Esophagus squamous epithelium (tissue), 4 donors: Measurements from ENCODE around the gene DBET.
"Not testable (repeated sequence)": the region's sequence is repeated elsewhere in the genome, so short reads cannot be mapped to it uniquely, and the experiment has no call there.

Source experiments
- POLR2A ChIP-seq, 4 donors: fragments of 450-650 bp; IDR thresholded peaks; one replicate each; pipeline ENCODE4 v1.6.1; 2017; ENCODE audit warnings: antibody characterized with exemption in 4 of 4, mild to moderate bottlenecking in 4 of 4, moderate library complexity in 3 of 4
- TF ChIP-seq, protein P1 (sequence below), 6 experiments: fragments of 450-650 bp in 4 of 6; fragments of 200-600 bp in 2 of 6; sonication (generic) in 2 of 6; IDR thresholded peaks; one replicate each; pipeline ENCODE4 v1.5.1; 2016 to 2019; ENCODE audit warnings: antibody characterized with exemption in 6 of 6, mild to moderate bottlenecking in 4 of 6, moderate library complexity in 4 of 6

DNA sequence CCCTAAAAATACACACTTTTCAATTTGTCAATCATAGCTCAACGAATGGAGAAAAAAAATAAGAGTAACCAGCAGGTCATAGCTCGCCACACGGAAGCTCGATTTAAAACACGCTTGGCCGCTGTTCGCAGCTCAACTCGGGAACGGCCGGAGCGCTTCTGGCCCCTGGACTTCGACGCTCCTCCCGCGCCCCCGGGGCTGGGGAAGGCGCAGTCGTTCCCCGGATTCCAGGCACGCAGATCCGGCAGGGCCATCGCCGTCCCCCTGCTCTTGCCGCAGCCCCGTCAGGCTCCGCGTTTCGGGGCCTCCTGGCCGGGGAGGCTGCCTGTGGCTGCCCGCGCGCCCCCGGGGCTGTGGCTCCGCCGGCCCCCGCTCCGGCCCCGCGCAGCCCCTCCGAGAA is 23.4 kb upstream of the DBET start:
- TF ChIP-seq, protein P1, sequence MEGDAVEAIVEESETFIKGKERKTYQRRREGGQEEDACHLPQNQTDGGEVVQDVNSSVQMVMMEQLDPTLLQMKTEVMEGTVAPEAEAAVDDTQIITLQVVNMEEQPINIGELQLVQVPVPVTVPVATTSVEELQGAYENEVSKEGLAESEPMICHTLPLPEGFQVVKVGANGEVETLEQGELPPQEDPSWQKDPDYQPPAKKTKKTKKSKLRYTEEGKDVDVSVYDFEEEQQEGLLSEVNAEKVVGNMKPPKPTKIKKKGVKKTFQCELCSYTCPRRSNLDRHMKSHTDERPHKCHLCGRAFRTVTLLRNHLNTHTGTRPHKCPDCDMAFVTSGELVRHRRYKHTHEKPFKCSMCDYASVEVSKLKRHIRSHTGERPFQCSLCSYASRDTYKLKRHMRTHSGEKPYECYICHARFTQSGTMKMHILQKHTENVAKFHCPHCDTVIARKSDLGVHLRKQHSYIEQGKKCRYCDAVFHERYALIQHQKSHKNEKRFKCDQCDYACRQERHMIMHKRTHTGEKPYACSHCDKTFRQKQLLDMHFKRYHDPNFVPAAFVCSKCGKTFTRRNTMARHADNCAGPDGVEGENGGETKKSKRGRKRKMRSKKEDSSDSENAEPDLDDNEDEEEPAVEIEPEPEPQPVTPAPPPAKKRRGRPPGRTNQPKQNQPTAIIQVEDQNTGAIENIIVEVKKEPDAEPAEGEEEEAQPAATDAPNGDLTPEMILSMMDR (IDR thresholded peaks at IDR 0.05), result not testable (repeated sequence)
- TF ChIP-seq POLR2A (IDR thresholded peaks at IDR 0.05), result not testable (repeated sequence)
